HCT116 (cell line): ENCODE measurements around the gene RHEB. TPM values are rescaled to one million over a fixed set of nuclear protein-coding genes. Genes with fewer than 3 reads are reported as not detected.

Experiments
- ATAC-seq: fragments of 200-7000 bp; cut with Tn5 transposase; 2 replicates; pipeline ENCODE4 v1.9.1; 2020; ENCODE audit warnings: mild to moderate bottlenecking, moderate library complexity
- Bru-seq: library from RNA; stranded (reverse); fragments of 400-500 nt; gene quantifications from one replicate; lab custom pipeline; 2021; lab: Mats Ljungman, UMichigan
- BruChase-seq, 2 experiments: library from RNA; stranded (reverse); fragments of 400-500 nt; gene quantifications; one replicate each; lab custom pipeline; 2021; lab: Mats Ljungman, UMichigan
- BruUV-seq: library from RNA; stranded (reverse); fragments of 400-500 nt; replicated peaks from 2 replicates; lab custom pipeline; 2021; lab: Mats Ljungman, UMichigan
- CTCF ChIA-PET: fragments of 300-600 bp; sonication (Branson Sonifier 250); formaldehyde crosslinking; loops from one replicate; lab custom pipeline; 2021; ENCODE audit warnings: antibody characterized with exemption; lab: Charles Lee
- POLR2A ChIA-PET: fragments of 300-600, 350-600 bp; sonication (Branson Sonifier 250); formaldehyde crosslinking; loops from one replicate; lab custom pipeline; 2021; ENCODE audit warnings: antibody characterized with exemption; lab: Charles Lee
- RAD21 ChIA-PET, 2 experiments: fragments of 300-600 bp; sonication (Branson Sonifier 250); formaldehyde crosslinking; loops; one replicate each; lab custom pipeline; 2023; ENCODE audit warnings: low total read pairs in 2 of 2; ENCODE audit not compliant: uncharacterized antibody in 2 of 2, unreplicated experiment in 2 of 2, low non-redundant PET in 1 of 2; lab: Charles Lee
- DNase-seq: peaks from one replicate; pipeline ENCODE4 v3.0.0-alpha.2; 2010; ENCODE audit warnings: low read depth, low spot score
- H2AFZ ChIP-seq: fragments of 200-600 bp; shearing (Covaris generic), sonication (generic); 2 replicates; pipeline ENCODE4 v1.6.1; 2017; ENCODE audit warnings: low read depth, mixed run types, mixed read lengths, antibody characterized with exemption, low read length; ENCODE audit not compliant: poor library complexity, severe bottlenecking
- H3K27ac ChIP-seq: 2 replicates; pipeline ENCODE4 v1.5.1; 2012; ENCODE audit warnings: low read depth, low read length
- H3K27me3 ChIP-seq: fragments of 200-600 bp; sonication (generic); 2 replicates; pipeline ENCODE4 v1.6.1; 2016; ENCODE audit warnings: mixed run types, low read length, mixed read lengths; ENCODE audit not compliant: insufficient read depth
- H3K36me3 ChIP-seq, 2 experiments: fragments of 200-500 bp in 1 of 2; fragments of 200-600 bp in 1 of 2; sonication (Bioruptor generic) in 1 of 2; sonication (generic) in 1 of 2; 2 replicates each; pipeline versions ENCODE4 v1.5.1 to v1.6.1; 2014 to 2016; ENCODE audit warnings: low read length in 2 of 2, inconsistent platforms in 1 of 2, mixed read lengths in 1 of 2, mixed run types in 1 of 2; ENCODE audit not compliant: insufficient read depth in 2 of 2, control insufficient read depth in 1 of 2
- H3K4me1 ChIP-seq, 2 experiments: fragments of 200-600 bp in 1 of 2; sonication (generic) in 1 of 2; 2 replicates each; pipeline versions ENCODE4 v1.5.1 to v1.6.1; 2012 to 2017; ENCODE audit warnings: low read length in 2 of 2, inconsistent platforms in 1 of 2, mild to moderate bottlenecking in 1 of 2, mixed read lengths in 1 of 2, mixed run types in 1 of 2, moderate library complexity in 1 of 2; ENCODE audit not compliant: insufficient read depth in 2 of 2, control insufficient read depth in 1 of 2
- H3K4me2 ChIP-seq: fragments of 200-600 bp; sonication (generic); 2 replicates; pipeline ENCODE4 v1.6.1; 2017; ENCODE audit warnings: mixed run types, low read length, mixed read lengths
- H3K4me3 ChIP-seq, 2 experiments: fragments of 200-600 bp in 1 of 2; sonication (generic) in 1 of 2; replicated peaks in 1 of 2; 2 replicates each; pipeline ENCODE4 v1.5.1; 2011 to 2016; ENCODE audit warnings: low read length in 2 of 2, control low read depth in 1 of 2, low read depth in 1 of 2, mild to moderate bottlenecking in 1 of 2, mixed read lengths in 1 of 2, mixed run types in 1 of 2
- H3K79me2 ChIP-seq: fragments of 200-600 bp; sonication (generic); 2 replicates; pipeline ENCODE4 v1.6.1; 2017; ENCODE audit warnings: mild to moderate bottlenecking, mixed run types, low read length, moderate library complexity, mixed read lengths; ENCODE audit not compliant: insufficient read depth
- H3K9ac ChIP-seq: fragments of 200-600 bp; sonication (generic); 2 replicates; pipeline ENCODE4 v1.6.1; 2016; ENCODE audit warnings: low read length, mixed read lengths
- H3K9me2 ChIP-seq: fragments of 200-600 bp; sonication (generic), shearing (Covaris generic); 2 replicates; pipeline ENCODE4 v1.6.1; 2017; ENCODE audit warnings: mixed run types, mild to moderate bottlenecking, moderate library complexity; ENCODE audit not compliant: insufficient read depth
- H3K9me3 ChIP-seq, 2 experiments: fragments of 200-500 bp in 1 of 2; fragments of 200-600 bp in 1 of 2; sonication (Bioruptor generic) in 1 of 2; sonication (generic) in 1 of 2; 2 replicates each; pipeline ENCODE4 v1.6.1; 2014 to 2017; ENCODE audit warnings: low read length in 2 of 2, mixed read lengths in 2 of 2, inconsistent platforms in 1 of 2, low read depth in 1 of 2, mild to moderate bottlenecking in 1 of 2, mixed run types in 1 of 2, moderate library complexity in 1 of 2; ENCODE audit not compliant: control insufficient read depth in 1 of 2, insufficient read depth in 1 of 2
- H4K20me1 ChIP-seq: fragments of 200-600 bp; sonication (generic), shearing (Covaris generic); 2 replicates; pipeline ENCODE4 v1.6.1; 2017; ENCODE audit warnings: mixed run types, mild to moderate bottlenecking, moderate library complexity; ENCODE audit not compliant: insufficient read depth
- CBX3 ChIP-seq: IDR thresholded peaks from 2 replicates; pipeline ENCODE4 v1.6.1; 2012; ENCODE audit warnings: low read depth
- EGR1 ChIP-seq: IDR thresholded peaks from 2 replicates; pipeline ENCODE4 v1.6.1; 2012; ENCODE audit warnings: low read depth
- FOSL1 ChIP-seq: IDR thresholded peaks from 2 replicates; pipeline ENCODE4 v1.6.1; 2012; ENCODE audit warnings: low read depth
- POLR2A ChIP-seq: IDR thresholded peaks from 2 replicates; pipeline ENCODE4 v1.7.0; 2011; ENCODE audit warnings: borderline replicate concordance; ENCODE audit not compliant: insufficient read depth, insufficient read length; ENCODE audit errors: extremely low read depth
- POLR2AphosphoS5 ChIP-seq: IDR thresholded peaks from 2 replicates; pipeline ENCODE4 v1.6.1; 2011; ENCODE audit warnings: mild to moderate bottlenecking, low read depth, low read length, moderate library complexity
- SP1 ChIP-seq: IDR thresholded peaks from 2 replicates; pipeline ENCODE4 v1.6.1; 2012; ENCODE audit warnings: low read depth
- TCF7L2 ChIP-seq: IDR thresholded peaks from 2 replicates; pipeline ENCODE4 v1.7.0; 2011; ENCODE audit warnings: borderline replicate concordance, inconsistent platforms; ENCODE audit not compliant: insufficient read depth, insufficient read length; ENCODE audit errors: extremely low read depth
- intact Hi-C: fragments of 100-400 bp; cut with micrococcal nuclease; formaldehyde crosslinking; loops from 2 replicates; pipeline ENCODE4 v1.10.0; 2022
- long read RNA-seq: library from polyadenylated mRNA; unstranded; transcript quantifications from one replicate; pipeline ENCODE4 v2.0.0, GENCODE V29; 2021; ENCODE audit not compliant: unreplicated experiment
- polyA plus RNA-seq: library from polyadenylated mRNA; unstranded; fragments of >200 nt; gene quantifications from 2 replicates; pipeline ENCODE4 v1.2.1, GENCODE V29; 2012; ENCODE audit warnings: missing spikeins
- total RNA-seq: library from RNA; stranded (reverse); gene quantifications from one replicate; pipeline ENCODE4 v1.2.1, GENCODE V29; 2021; ENCODE audit not compliant: unreplicated experiment
- TF ChIP-seq, protein P1 (sequence below): IDR thresholded peaks from 2 replicates; pipeline ENCODE4 v1.6.1; 2012

The RHEB gene, protein sequence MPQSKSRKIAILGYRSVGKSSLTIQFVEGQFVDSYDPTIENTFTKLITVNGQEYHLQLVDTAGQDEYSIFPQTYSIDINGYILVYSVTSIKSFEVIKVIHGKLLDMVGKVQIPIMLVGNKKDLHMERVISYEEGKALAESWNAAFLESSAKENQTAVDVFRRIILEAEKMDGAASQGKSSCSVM
- total RNA-seq (114 TPM), Bru-seq, nascent RNA (percentile 95 among the genes with signal in this experiment), BruChase-seq, experiment 1, labeled RNA remaining after a 6-hour chase (percentile 88 among the genes with signal in this experiment), BruChase-seq, experiment 2, labeled RNA remaining after a 2-hour chase (percentile 88 among the genes with signal in this experiment)
- polyA plus RNA-seq, result 34.4 and 49.8 TPM in 2 replicates
- long read RNA-seq, transcript RHEB-205 (9 exons, 1,153 nt), result minor isoform, 7 of 289 reads
- long read RNA-seq, transcript RHEB-201 (8 exons, 2,075 nt), result major isoform, 253 of 289 reads
- long read RNA-seq, partial matches to known transcripts, result 16 of 289 reads
- long read RNA-seq, other reads (novel, unspliced or antisense), result 13 of 289 reads

GRCh38 chr7:151519765-151520418, at the start of gene RHEB:
RHEB (minus strand) TSS chr7:151519895; CDS start chr7:151519511, 384 bp downstream.
- Histone ChIP-seq H3K9me3 (no peaks in the 10 kb centered on the region), H4K20me1 (peaks cover 25% of the 10 kb centered on the region), H3K27ac (peak within 1 kb of the TSS; percentile 97), H3K4me2 (peak within 1 kb of the TSS; percentile 85), H3K79me2 (peaks cover 44% of the 10 kb centered on the region), H3K4me3 (peak within 1 kb of the TSS; percentile 97 to 99), H3K4me1 (peaks cover 16 to 42% of the 10 kb centered on the region in 2 experiments), H3K9me2 (no peaks in the 10 kb centered on the region), H3K36me3 (no peaks in the 10 kb centered on the region), H3K27me3 (no peaks in the 10 kb centered on the region), H2AFZ (no peak within 1 kb of the TSS), H3K9ac (peak within 1 kb of the TSS; percentile 97)
- DNase-seq, result peak; percentile 98
- POLR2A ChIA-PET, result interaction anchor here (1.0 kb wide), 1 partner anchor 11 kb away, joined by 6 read pairs; no protein-coding TSS in a partner anchor
- BruUV-seq, result no TSS peak
- CTCF ChIA-PET, result interaction anchor here (1.0 kb wide), 1 partner anchor 100 kb away, joined by 3 read pairs; no protein-coding TSS in a partner anchor
- RAD21 ChIA-PET, result no interaction called here
- TF ChIP-seq EGR1, result no peak
- no peak for TF ChIP-seq FOSL1
- TF ChIP-seq POLR2A, result no peak
- TF ChIP-seq TCF7L2, result no peak
- TF ChIP-seq POLR2AphosphoS5, result peak; percentile 34; the same call in 1 of the 2 replicates
- peak; percentile 87 for TF ChIP-seq SP1
- TF ChIP-seq, protein P1, sequence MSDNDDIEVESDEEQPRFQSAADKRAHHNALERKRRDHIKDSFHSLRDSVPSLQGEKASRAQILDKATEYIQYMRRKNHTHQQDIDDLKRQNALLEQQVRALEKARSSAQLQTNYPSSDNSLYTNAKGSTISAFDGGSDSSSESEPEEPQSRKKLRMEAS, result peak; percentile 97
- peak; percentile 92 for TF ChIP-seq CBX3
- intact Hi-C loops, result no loop called here
- peak; percentile 88 for ATAC-seq
